ENCODE measurements around the gene SIGLEC9. TPM values are rescaled to one million over a fixed set of nuclear protein-coding genes. Genes with fewer than 3 reads are reported as not detected.
"Not testable (repeated sequence)": the region's sequence is repeated elsewhere in the genome, so short reads cannot be mapped to it uniquely, and the experiment has no call there.

Gene SIGLEC9
- total RNA-seq, 2 experiments from 2014 or later: 0.26 TPM; not detected in 1

DNA sequence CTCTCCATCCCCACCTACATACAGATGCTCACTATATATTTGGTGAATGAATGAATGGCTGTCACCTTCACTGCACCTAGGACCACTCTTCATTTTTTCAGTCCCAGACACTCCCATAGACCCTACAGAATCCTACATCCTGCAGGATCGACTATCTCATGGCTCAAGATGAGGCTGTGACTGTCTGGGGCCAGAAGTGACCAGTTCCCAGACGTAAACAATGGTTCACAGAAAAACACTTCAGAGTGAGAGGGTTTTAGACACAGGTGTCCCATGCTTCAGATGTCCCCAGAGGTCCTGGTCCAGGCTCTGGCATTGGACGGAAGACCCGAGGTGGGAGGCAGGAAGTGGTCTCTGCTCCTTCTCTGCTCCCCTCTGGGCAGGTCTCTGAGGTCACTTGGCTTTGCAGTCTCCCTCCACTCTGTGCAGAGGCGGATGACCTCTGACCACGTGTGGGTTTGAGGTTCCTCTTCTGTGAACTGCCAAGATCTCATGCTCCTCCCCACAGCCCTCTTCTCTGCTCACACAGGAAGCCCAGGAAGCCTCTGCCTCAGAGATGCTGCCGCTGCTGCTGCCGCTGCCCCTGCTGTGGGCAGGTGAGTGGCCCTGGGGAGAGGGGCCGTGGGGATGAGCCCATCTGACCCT, 42.3 kb downstream of the SIGLEC9 start:
- peak; percentile 93 for ATAC-seq
- DNase-seq: peak; percentile 91
- H3K4me1 Mint-ChIP-seq: peaks cover 62% of the 10 kb centered on the region

DNA sequence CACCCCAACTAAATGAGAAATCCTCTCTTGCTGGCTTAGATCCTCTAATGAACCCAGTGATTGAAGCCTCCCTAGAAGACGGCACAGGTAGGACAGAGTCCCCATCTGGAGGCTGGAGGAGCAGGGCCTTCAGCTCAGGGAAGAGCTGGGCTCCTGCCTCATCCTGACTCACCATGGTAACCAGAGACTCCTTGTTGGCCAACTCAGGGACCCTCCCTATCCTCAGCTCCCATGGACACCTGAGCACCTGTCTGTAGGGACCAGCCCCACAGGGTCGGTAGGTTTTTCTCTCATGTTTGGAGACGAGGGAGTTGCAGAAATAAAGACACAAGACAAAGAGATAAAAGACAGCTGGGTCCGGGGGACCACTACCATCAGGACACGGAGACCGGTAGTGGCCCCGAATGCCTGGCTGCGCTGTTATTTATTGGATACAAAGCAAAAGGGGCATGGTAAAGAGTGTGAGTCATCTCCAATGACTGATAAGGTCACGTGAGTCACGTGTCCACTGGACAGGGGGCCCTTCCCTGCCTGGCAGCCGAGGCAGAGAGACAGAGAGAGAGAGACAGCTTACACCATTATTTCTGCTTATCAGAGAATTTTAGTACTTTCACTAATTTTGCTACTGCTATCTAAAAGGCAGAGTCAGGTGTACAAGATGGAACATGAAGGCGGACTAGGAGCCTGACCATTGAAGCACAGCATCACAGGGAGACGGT, 44.0 kb downstream of the SIGLEC9 start:
- Mint-ChIP-seq H3K9me3 (ENCODE audit: low read depth) (no peaks in the 10 kb centered on the region), H3K36me3 (no peaks in the 10 kb centered on the region), H3K27me3 (peaks cover 37% of the 10 kb centered on the region), H3K4me1 (peaks cover 52% of the 10 kb centered on the region), H3K27ac (peak overlapping the region; percentile 37), H3K4me3 (peak overlapping the region; percentile 84)
- ATAC-seq: no peak
- DNase-seq: no peak
- CTCF ChIA-PET: interaction anchor here (0.5 to 4.2 kb wide), 14 partner anchors 9 to 434 kb away, joined by 3 to 54 read pairs (median 4); partner anchors contain the start of gene SIGLEC10

More for the DNA sequence above, 42.3 kb downstream of the SIGLEC9 start:
- Mint-ChIP-seq H3K4me3 (peak overlapping the region; percentile 84), H3K36me3 (no peaks in the 10 kb centered on the region), H3K27ac (peak overlapping the region; percentile 81), H3K9me3 (ENCODE audit: low read depth) (no peaks in the 10 kb centered on the region), H3K27me3 (peaks cover 40% of the 10 kb centered on the region)
- CTCF ChIA-PET: no interaction called here

DNA sequence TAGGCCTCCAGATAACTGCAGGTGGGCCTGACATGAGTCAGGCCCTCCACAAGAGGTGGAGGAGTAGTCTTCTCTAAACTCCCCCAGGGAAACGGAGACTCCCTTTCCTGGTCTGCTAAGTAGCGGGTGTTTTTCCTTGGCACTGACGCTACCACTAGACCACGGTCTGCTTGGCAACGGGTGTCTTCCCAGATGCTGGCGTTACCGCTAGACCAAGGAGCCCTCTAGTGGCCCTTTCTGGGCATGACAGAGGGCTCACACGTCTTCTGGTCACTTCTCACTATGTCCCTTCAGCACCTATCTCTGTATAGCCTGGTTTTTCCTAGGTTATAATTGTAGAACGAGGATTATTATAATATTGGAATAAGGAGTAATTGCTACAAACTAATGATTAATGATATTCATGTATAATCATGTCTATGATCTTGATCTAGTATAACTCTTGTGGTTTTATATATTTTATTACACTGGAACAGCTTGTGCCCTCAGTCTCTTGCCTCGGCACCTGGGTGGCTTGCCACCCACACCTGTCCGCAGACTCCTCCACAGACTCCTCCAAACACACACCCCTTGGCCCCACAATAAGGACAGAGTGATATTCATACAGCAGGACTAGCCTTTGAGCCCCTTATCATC, 44.7 kb downstream of the SIGLEC9 start:
- peak overlapping the region; percentile 37 for H3K27ac Mint-ChIP-seq
- H3K36me3 Mint-ChIP-seq; H3K9me3 Mint-ChIP-seq (ENCODE audit: low read depth); ATAC-seq: not testable (repeated sequence)
- CTCF ChIA-PET: interaction anchor here (0.5 to 4.2 kb wide), 12 partner anchors 8 to 434 kb away, joined by 3 to 54 read pairs (median 4); partner anchors contain the start of gene SIGLEC10
- peaks cover 45% of the 10 kb centered on the region for H3K4me1 Mint-ChIP-seq
- H3K4me3 Mint-ChIP-seq: peak overlapping the region; percentile 84
- H3K27me3 Mint-ChIP-seq: peaks cover 34% of the 10 kb centered on the region
- DNase-seq: peak; percentile 76

DNA sequence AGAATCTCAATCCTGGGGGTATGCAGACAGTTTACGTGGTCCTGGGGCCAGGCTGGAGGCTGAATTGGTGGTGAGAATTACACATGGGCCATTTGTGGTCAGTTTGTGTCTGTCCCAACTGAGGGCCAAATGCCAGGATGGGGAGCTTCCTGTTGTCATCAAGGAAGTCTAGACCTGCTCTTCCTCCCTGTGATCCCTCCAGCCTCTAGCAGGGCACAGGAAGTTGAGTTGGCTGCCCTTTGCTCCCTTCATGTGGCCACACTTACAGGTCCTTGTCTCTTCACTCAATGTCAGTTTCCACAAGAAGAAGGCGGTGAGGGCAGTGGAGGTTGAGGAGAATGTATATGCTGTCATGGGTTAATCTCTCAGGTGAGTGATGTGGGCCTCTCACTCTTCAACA, 47.5 kb downstream of the SIGLEC9 start:
- Mint-ChIP-seq H3K9me3 (ENCODE audit: low read depth) (no peaks in the 10 kb centered on the region), H3K27ac (no peak overlapping the region), H3K4me1 (peaks cover 28% of the 10 kb centered on the region), H3K27me3 (peaks cover 22% of the 10 kb centered on the region), H3K36me3 (no peaks in the 10 kb centered on the region), H3K4me3 (no peak overlapping the region)
- ATAC-seq (no peak), DNase-seq (no peak)
- CTCF ChIA-PET: interaction anchor here (1.1 kb wide), 1 partner anchor 14 kb away, joined by 3 read pairs; no protein-coding TSS in a partner anchor

DNA sequence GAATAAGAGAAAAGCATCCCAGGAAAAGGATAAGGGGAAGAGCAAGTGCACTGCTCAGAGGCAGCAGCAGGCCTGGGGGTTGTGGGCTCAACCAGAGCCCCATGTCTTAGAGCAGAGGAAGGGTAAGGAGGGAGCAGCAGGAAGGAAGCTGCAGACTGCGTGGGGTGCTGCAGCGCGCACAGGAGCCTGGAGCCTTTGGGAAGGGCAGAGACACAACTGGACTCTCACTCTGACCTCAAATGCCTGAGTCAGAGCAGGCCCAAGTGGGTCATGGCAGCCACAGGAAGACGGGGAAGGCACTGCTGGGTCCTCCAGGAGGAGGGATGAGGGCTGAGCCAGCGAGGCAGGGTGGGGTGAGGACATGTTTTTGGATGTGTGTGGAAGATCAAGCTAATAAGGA, 49.0 kb downstream of the SIGLEC9 start:
- Mint-ChIP-seq H3K4me1 (peaks cover 13% of the 10 kb centered on the region), H3K36me3 (no peaks in the 10 kb centered on the region), H3K4me3 (no peak overlapping the region), H3K27me3 (peaks cover 33% of the 10 kb centered on the region), H3K9me3 (ENCODE audit: low read depth) (no peaks in the 10 kb centered on the region), H3K27ac (no peak overlapping the region)
- CTCF ChIA-PET: interaction anchor here (0.7 to 1.1 kb wide), 3 partner anchors 12 to 36 kb away, joined by 3 to 5 read pairs (median 4); no protein-coding TSS in a partner anchor
- no peak for DNase-seq
- no peak for ATAC-seq

DNA sequence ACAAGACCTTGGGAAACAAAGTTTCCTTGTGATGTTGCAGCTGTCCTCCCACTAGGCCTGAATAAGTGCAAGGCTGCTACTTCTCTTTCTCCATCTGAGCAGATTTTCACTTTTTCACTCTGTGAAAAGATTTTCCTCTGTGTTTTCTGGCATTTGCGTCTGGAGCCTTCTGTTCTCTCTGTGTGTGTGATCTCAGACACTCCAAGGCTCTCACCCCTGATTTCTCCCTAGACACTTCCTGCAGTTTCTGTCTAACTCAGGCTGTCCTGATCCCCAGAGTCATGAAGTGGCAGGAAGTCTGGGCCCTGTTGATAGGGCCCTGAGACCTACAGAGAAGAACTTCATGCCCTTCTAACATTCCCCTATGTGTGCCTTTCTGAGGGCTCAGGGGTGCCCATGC, 54.5 kb downstream of the SIGLEC9 start:
- peaks cover 13% of the 10 kb centered on the region for H3K4me1 Mint-ChIP-seq
- CTCF ChIA-PET: interaction anchor here (1.1 to 1.4 kb wide), 2 partner anchors 11 to 77 kb away, joined by 3 to 7 read pairs; no protein-coding TSS in a partner anchor
- ATAC-seq: no peak
- no peak for DNase-seq
- H3K36me3 Mint-ChIP-seq: no peaks in the 10 kb centered on the region
- H3K4me3 Mint-ChIP-seq: no peak overlapping the region
- H3K27me3 Mint-ChIP-seq: peaks cover 38% of the 10 kb centered on the region
- no peak overlapping the region for H3K27ac Mint-ChIP-seq
- no peaks in the 10 kb centered on the region for H3K9me3 Mint-ChIP-seq (ENCODE audit: low read depth)

Other genes with a start within 250 kb of the SIGLEC9 start
- not detected for gene KLK4, start 213.5 kb upstream of the SIGLEC9 start, total RNA-seq
- gene KLK5, start 171.9 kb upstream of the SIGLEC9 start, total RNA-seq: not detected
- gene KLK6, start 155.3 kb upstream of the SIGLEC9 start, total RNA-seq: not detected
- not detected for gene KLK7, start 141.0 kb upstream of the SIGLEC9 start, total RNA-seq
- not detected for gene KLK8, start 123.3 kb upstream of the SIGLEC9 start, total RNA-seq
- gene KLK10, start 105.2 kb upstream of the SIGLEC9 start, total RNA-seq: not detected
- not detected for gene KLK11, start 98.3 kb upstream of the SIGLEC9 start, total RNA-seq
- gene KLK12, start 89.9 kb upstream of the SIGLEC9 start, total RNA-seq: not detected
- not detected for gene KLK13, start 59.8 kb upstream of the SIGLEC9 start, total RNA-seq
- gene KLK14, start 42.0 kb upstream of the SIGLEC9 start, total RNA-seq: under 1 TPM; 0.61 to 0.89 TPM
- 10 to 100 TPM in 1 of 2 experiments, 1 to 10 TPM in 1; 9.5 to 10.9 TPM for gene CTU1, start 16.5 kb upstream of the SIGLEC9 start, total RNA-seq
- gene SIGLEC7, start 17.4 kb downstream of the SIGLEC9 start, total RNA-seq: not detected
- 1 to 10 TPM in 1 of 2 experiments, under 1 TPM in 1; 0.96 to 6.2 TPM for gene CD33, start 100.2 kb downstream of the SIGLEC9 start, total RNA-seq
- not detected for gene SIGLECL1, start 126.2 kb downstream of the SIGLEC9 start, total RNA-seq
- under 1 TPM; 0.18 to 0.23 TPM for gene IGLON5, start 186.7 kb downstream of the SIGLEC9 start, total RNA-seq
- 1 to 10 TPM; 1.8 to 2.2 TPM for gene VSIG10L, start 217.2 kb downstream of the SIGLEC9 start, total RNA-seq
- 100 to 1,000 TPM; 121 to 123 TPM for gene ETFB, start 241.5 kb downstream of the SIGLEC9 start, total RNA-seq
- 10 to 100 TPM; 19.1 to 27.8 TPM for gene CLDND2, start 244.1 kb downstream of the SIGLEC9 start, total RNA-seq
- gene NKG7, start 247.7 kb downstream of the SIGLEC9 start, total RNA-seq: 1,000 to 10,000 TPM in 1 of 2 experiments, 100 to 1,000 TPM in 1; 852 to 1,014 TPM

All from activated CD8-positive, alpha-beta memory T cell treated with anti-CD3 and anti-CD28 coated beads, Interleukin-2, amount 10 ng/mL, durations not matched to agents 7 days and 5 days (primary cell).